Stimulated activated CD4-positive, alpha-beta T cell treated with anti-CD3 and anti-CD28 coated beads, Interleukin-4, amount 100 ng/mL, for 4 hours (primary cell): ENCODE results near the gene KRTAP10-10.
"Not testable (repeated sequence)": the region's sequence is repeated elsewhere in the genome, so short reads cannot be mapped to it uniquely, and the experiment has no call there.

Source experiments
- DNase-seq, 2 experiments: peaks; one replicate each; pipeline ENCODE4 v3.0.0-alpha.2; 2020

Gene KRTAP10-10

GRCh38 chr21:44627181-44627822 lies 9.9 kb upstream of the KRTAP10-10 start:
- not testable (repeated sequence) for DNase-seq

GRCh38 chr21:44627831-44628233 lies 9.3 kb upstream of the KRTAP10-10 start:
- DNase-seq, result not testable (repeated sequence)

- no peak for DNase-seq
Observed at GRCh38 chr21:44628707-44629391, 8.3 kb upstream of the KRTAP10-10 start.

- no peak for DNase-seq
Observed at GRCh38 chr21:44630440-44630839, 6.7 kb upstream of the KRTAP10-10 start.

- no peak for DNase-seq
Observed at GRCh38 chr21:44632067-44632466, 5.1 kb upstream of the KRTAP10-10 start.

GRCh38 chr21:44636209-44637017 lies 743 bp upstream of the KRTAP10-10 start:
- no peak for DNase-seq

- not testable (repeated sequence) for DNase-seq
Observed at GRCh38 chr21:44637851-44638348, 744 bp downstream of the KRTAP10-10 start.

- DNase-seq, result not testable (repeated sequence)
Observed at GRCh38 chr21:44638506-44639330, 1.6 kb downstream of the KRTAP10-10 start.

- no peak for DNase-seq
Observed at GRCh38 chr21:44639331-44639655, 2.1 kb downstream of the KRTAP10-10 start.

GRCh38 chr21:44640761-44641160 lies 3.6 kb downstream of the KRTAP10-10 start:
- DNase-seq, result no peak

GRCh38 chr21:44643741-44644310 lies 6.7 kb downstream of the KRTAP10-10 start:
- no peak for DNase-seq

- no peak for DNase-seq
Observed at GRCh38 chr21:44644878-44645277, 7.7 kb downstream of the KRTAP10-10 start.

- DNase-seq, result not testable (repeated sequence)
Observed at GRCh38 chr21:44646366-44647221, 9.4 kb downstream of the KRTAP10-10 start, which contains the start of gene KRTAP10-11. Gene KRTAP10-11, plus strand, starts transcription at chr21:44646414. Its CDS starts 45 bp downstream, at chr21:44646459.

- no peak for DNase-seq
Observed at GRCh38 chr21:44647222-44647552, 10.0 kb downstream of the KRTAP10-10 start.

GRCh38 chr21:44648557-44649311 lies 11.6 kb downstream of the KRTAP10-10 start:
- no peak for DNase-seq

GRCh38 chr21:44649521-44650100 lies 12.5 kb downstream of the KRTAP10-10 start:
- DNase-seq, result no peak

- no peak for DNase-seq
Observed at GRCh38 chr21:44650265-44650972, 13.3 kb downstream of the KRTAP10-10 start.

- DNase-seq, result no peak
Observed at GRCh38 chr21:44650973-44651675, 14.0 kb downstream of the KRTAP10-10 start.

GRCh38 chr21:44653123-44653522 lies 16.0 kb downstream of the KRTAP10-10 start:
- no peak for DNase-seq
